Pulmonary artery endothelial cell (primary cell): ENCODE results near the gene PNRC1. TPM values are rescaled to one million over a fixed set of nuclear protein-coding genes. Genes with fewer than 3 reads are reported as not detected.
"Not testable (repeated sequence)": the region's sequence is repeated elsewhere in the genome, so short reads cannot be mapped to it uniquely, and the experiment has no call there.

Experiments used
- DNase-seq: peaks from one replicate; pipeline ENCODE4 v3.0.0-alpha.2; 2011; ENCODE audit warnings: low read depth, low spot score
- total RNA-seq: library from RNA; depleted of rRNA; stranded (reverse); fragments of >200 nt; gene quantifications from 2 replicates; pipeline ENCODE4 v1.2.3, GENCODE V29; 2014

PNRC1 gene
- total RNA-seq, 1 donor from 2014 or later, result 49.1 TPM

DNA sequence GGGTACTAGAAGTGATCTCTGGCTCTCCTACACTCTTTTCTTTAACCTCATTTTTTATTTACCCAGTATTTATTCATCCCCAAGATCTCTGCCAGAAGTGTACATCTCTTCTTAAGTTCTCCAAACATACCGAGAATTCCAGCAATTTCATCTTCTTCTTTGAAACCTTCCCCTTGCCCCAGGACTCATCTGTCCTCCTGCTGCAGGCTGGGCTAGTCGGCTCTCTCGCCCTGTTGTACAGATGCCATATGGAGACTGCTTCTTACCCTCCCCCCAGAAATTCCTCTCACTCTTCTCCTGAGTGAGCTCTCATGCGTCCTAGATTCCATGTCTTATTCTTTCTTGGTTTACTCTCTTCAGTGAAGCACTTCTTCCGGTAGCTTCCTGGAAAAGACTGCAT lies 21.9 kb upstream of the PNRC1 start:
- DNase-seq, result no peak

DNA sequence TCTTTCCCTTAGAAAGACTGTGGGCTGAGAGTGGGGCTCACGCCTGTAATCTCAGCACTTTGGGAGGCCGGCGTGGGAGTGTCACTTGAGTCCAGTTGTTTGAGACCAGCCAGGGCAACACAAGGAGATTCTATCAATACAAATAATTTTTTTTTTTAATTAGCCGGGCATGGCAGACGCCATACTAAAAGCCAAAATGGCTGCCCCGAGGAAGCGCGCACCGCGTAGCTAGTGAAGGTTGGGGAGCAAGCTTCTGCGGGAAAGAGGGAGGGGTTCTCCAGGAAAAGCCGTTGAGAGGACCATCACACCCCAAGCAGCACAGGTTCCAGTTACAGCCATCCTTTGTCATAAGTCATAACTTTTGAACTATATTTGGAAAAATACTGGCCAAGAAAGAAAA lies 21.3 kb upstream of the PNRC1 start:
- DNase-seq, result no peak

DNA sequence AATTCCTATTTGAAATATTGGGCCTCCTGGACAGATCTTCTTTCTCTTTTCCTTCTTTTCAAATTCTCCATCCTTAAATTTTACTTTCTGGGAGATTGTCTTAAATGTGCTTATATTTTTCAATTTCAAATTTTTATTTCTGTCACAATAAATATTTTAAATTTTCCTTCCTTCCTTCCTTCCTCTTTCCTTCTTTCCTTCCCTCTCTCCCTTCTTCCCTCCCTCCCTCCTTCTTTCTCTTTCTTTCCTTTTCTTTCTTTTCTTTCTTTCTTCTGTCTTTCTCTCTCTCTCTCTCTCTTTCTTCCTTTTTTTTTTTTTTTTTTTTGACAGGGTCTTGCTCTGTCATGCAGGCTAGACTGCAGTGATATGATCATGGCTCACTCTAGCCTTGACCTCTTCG lies 16.7 kb upstream of the PNRC1 start:
- DNase-seq, result no peak

DNA sequence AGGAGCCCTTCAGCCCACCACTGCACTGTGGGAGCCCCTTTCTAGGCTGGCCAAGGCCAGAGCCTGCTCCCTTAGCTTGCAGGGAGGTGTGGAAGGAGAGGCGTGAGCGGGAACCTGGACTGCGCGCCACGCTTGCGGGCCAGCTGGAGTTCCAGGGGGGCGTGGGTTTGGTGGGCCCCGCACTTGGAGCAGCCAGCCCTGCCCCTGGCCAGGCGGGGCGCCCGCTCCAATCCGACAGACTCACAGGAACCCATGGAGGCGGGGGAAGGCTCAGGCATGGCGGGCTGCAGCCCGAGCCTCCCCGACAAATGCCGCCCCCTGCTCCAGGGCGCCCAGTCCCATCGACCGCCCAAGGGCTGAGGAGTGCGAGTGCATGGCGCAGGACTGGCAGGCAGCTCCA lies 15.6 kb upstream of the PNRC1 start:
- DNase-seq, result not testable (repeated sequence)

DNA sequence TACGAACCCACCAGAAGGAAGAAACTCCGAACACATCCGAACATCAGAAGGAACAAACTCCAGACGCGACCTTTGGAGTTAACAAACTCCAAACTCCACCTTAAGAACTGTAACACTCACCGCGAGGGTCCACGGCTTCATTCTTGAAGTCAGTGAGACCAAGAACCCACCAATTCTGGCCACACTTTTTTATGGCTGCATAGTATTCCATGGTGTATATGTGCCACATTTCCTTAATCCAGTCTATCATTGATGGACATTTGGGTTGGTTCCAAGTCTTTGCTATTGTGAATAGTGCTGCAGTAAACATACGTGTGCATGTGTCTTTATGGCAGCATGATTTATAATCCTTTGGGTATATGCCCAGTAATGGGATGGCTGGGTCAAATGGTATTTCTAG lies 14.4 kb upstream of the PNRC1 start:
- not testable (repeated sequence) for DNase-seq

DNA sequence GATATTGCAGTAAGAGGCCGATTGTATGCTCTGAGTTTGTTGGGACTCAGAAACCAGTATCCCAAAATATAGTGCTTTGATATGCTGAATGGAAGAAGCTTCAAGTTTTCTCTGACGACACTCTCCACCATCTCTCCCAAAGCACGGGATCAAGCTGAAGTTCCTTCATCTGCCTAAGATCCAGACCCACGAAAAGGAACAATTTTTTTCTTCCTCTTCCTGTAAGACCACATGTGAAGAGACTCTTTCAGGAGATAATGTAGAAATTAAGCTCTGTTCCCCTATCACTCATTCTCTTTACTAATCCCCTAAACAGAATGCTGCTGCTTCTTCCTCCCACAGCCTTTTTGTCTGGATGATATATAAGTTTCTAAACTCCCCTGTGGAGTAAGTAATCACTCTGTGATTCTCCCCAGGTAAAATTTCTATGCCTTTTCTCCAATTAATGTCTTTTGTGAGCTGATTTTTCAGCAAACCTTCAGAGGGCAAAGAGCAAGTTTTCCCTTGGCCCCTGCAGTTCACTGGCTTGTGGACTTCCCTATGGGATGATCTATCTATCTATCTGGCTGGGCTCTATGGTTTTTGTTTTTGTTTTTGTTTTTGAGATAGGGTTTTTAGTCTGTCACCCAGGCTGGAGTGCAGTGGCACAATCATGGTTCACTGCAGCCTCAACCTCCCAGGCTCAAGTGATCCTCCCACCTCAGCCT lies 13.5 kb upstream of the PNRC1 start:
- DNase-seq, result no peak

DNA sequence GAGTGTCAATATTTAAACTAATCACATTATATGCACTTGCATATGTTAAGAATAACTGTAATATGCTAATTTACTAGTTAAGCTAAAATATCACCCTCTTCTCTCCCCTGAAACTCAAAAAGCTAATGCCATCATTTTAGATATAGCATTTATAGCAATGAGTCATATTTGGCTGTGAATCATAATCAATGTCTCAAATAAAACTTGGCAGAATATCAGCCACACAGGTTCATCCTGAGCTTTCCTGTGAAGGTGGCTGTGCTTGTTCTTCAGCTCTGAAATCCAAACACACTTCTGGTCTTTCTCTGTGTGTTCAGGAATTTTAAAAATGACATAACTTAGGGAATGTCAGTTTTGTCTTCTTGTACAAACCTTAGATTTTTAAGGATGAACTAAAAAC lies 12.8 kb upstream of the PNRC1 start:
- no peak for DNase-seq

DNA sequence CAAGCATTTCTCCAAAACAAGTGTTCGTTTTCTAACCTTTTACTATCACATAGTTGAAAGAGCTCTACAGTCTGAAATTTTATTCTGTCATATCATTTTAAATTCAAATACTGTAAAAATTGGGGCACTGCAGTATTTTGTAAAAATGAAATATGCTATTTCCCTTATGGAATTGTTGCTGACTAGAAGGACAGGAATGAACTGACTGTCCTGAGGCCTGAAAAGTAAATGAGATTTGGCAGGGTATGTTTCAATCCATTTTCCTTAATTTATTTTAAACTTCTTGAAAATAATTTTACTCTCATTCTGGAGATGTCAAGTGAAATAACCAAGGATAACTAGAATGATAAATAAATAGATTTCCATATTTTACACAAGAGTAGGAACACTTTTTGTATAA lies 11.9 kb upstream of the PNRC1 start:
- no peak for DNase-seq

DNA sequence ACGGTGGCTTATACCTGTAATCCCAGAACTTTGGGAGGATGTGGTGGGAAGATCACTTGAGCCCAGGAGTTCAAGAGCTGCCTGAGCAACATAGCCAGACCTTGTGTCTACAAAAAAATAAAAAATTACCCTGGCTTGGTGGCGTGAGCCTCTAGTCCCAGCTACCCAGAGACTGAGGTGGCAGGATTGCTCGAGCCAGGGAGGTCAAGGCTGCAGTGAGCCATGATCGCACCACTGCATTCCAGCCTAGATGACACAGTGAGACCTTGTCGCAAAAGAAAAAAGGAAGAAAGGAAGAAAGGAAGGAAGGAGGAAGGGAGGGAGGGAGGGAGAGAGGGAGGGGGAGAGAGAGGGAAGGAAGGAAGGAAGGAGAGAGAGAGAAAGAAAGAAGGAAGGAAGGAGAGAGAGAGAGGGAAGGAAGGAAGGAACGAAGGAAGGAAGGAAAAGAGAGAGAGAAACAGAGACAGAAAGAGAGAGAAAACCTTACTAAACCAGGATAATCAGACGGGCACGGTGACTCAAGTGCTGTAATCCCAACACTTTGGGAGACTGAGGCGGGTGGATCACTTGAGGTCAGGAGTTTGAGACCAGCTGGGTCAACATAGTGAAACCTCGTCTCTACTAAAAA lies 10.9 kb upstream of the PNRC1 start:
- no peak for DNase-seq

DNA sequence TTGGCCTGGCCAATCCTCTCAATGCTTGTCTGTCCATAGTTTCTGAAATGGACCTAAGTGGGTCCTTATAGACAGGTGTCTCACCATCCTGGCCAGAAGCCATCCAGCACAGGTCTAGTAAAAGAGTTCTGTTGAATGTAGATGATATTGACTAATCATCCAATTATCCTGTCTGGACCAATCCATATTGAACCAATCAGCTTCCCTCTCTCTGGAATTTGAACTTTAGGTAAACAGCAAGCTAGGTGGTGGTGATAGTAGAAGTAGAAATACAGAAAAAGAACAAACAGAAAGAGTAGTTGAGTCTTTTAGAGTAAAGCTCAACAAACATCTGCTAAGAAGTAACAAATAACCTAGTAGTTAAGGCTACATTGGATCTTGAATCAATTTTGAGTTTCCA lies 9.5 kb upstream of the PNRC1 start:
- no peak for DNase-seq

DNA sequence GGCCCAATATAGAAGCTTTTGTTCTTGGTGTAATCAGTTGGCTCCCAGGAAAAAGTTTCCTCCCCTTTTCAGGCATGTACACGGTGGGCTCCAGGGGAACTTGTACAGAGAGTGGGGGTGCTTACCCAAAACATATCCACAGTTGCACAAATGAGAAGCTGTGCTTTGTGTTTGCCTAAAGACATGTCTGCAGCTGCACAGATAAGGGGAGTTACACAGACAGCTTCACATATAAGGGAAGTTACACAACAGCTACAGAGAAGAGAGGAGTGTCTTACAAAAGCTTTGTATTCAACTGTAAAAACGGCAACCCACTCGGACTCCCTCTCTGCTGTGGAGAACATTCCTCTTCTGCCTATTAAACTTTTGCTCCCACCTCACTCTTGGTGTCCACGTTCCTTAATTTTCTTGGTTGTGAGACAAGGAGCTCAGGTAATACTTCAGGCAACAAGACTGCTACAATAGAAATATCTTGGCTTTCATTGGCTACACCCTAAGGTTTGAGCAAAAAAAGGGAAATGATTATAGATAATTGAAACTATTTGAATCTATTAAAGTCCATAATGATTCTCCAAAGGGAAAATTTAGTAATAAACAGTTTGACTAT lies 7.4 kb upstream of the PNRC1 start:
- no peak for DNase-seq

DNA sequence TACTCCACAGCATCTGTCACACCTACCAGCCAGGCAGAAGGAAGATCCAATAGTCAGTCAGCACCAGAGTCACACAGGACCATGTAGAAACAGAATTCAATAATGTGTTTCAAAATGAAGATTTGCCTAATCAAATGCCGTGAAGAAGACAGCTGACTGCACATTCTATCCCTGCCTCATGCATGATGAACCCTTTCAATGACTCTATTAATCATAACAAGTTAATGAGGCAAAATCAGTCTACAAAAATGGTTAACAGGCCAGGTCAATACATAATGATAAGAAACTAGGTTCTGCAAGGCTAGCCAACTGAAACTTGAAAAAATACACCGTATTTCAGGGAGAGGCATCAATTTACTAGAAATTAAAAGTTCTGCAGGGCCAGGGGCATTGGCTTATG lies 6.7 kb upstream of the PNRC1 start:
- no peak for DNase-seq

DNA sequence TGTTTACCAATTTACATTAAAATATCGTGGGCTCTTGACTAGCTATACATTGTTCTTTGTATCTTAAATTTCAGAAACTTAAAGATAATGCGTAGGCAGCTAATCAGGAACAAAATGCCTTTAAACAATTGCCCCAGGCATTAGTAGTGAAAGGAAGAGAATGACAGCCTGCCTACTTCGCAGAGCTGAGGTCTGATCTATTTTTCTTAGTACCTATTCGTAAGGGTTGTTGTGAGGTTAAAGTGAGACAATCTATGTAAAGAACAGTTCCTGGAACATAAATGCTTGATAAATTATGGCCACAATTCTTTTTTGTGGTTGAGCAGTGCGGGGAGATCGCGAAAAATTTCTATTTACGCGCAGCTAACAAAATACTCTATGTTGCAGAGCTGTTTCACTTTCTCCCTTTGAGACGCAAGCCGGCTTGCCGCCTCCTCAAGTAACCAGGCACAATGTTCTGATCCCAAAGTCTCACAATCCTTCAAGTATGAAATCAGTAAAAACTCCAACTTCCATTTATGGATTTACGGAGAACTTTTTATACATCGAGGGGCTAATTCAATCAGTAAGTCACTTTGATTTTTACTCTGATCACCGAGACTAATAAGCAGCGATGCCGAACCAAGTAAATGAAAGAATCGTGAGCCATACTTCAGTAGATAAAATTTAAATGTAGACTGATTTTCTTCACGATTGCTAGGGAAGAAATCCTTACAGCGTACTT lies 878 bp upstream of the PNRC1 start:
- peak; percentile 32 for DNase-seq

DNA sequence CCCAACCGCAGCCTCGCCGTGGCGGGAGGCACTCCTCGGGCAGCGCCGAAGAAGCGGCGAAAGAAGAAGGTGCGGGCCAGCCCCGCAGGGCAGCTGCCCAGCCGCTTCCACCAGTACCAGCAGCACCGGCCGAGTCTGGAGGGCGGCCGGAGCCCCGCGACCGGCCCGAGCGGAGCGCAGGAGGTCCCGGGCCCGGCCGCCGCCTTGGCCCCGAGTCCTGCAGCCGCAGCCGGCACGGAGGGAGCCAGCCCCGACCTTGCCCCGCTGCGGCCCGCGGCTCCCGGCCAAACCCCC lies 525 bp downstream of the PNRC1 start:
- no peak for DNase-seq

DNA sequence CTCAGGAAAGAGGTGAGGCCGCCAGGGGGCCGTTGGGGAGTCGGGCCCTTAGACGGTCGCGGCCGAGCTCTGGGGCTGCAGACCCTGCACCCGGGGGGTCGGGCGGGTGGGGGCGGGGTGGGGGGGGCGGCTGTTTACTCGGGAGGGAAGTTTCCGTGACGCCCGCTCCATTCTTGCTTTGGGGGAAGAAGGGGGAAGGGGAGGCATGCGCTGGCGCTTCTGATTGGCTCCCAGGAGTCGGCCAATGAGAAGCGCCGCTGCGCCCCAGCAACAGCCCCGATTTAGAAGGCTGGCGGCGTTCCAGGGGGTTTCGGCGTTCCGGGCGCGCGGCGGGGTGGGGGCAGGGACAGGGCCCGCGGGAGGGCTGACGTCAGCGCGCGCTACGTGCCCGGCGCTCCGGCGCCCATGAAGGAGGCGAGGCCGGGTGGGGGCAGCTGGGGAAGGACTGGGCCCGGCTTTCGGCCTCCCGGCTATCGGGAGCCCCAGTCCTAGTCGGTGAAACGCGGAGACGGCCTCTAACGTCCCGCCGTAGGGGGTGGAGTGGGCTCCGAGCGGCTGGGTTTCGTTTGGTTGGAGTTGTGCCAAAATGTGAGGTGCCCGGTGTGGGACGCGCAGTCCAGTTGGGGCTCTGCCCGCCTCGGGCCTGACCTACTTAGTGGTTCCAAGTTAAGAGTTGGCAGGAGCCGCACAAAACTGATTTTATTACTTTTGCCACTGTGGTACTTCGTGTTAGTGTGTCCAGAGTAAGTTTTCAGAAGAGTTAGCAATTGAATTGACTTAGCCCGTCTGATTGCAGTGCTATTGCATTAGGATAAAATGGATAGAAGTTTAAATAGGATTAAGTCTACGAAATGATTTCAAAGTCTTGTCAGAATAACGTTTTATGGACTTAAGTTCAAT lies 1.1 kb downstream of the PNRC1 start:
- peak; percentile 93 for DNase-seq

DNA sequence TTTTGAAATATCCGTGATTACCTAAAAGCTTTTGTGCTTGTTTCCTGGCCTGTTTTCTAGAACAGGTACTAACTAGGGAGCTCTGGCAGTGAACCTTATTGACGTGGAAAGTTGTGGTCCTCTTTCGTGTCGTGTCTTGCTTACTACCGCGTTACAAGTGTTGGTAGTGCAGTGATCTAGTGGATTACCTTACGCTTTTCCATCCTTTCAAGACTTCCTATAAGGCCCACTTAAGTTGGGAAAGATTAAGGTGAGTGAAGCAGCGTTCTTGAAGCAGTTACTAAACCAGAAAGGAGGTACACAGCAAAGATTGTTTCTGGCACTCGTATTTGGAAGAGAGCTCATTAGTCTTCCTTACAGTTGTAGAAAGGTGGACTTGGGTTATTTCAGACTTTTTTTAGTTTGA lies 1.9 kb downstream of the PNRC1 start:
- no peak for DNase-seq

DNA sequence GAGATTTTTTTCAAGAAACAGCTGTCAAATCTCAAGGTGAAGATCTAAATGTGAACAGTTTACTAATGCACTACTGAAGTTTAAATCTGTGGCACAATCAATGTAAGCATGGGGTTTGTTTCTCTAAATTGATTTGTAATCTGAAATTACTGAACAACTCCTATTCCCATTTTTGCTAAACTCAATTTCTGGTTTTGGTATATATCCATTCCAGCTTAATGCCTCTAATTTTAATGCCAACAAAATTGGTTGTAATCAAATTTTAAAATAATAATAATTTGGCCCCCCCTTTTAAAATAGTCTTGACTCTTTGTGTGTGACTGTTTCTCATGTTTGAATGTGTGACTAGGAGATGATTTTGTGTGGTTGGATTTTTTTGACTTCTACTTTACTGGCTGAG lies 4.0 kb downstream of the PNRC1 start:
- no peak for DNase-seq

DNA sequence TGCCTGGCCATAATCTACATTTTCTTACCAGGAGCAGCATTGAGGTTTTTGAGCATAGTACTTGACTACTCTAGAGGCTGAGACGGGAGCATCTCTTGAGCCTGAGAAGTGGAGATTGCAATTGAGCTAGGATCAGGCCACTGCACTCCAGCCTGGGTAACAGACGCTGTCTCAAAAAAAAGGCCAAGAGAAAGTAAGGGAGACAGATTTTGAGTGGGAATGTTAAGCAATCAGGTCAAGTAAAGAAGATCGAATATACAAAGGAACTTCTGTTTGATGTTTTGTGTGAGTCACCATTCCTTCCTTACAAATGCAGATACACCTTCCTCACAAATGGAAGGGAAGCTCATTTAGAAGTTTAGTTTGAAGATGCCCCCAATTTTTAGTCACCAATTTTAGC lies 4.4 kb downstream of the PNRC1 start:
- DNase-seq, result no peak

DNA sequence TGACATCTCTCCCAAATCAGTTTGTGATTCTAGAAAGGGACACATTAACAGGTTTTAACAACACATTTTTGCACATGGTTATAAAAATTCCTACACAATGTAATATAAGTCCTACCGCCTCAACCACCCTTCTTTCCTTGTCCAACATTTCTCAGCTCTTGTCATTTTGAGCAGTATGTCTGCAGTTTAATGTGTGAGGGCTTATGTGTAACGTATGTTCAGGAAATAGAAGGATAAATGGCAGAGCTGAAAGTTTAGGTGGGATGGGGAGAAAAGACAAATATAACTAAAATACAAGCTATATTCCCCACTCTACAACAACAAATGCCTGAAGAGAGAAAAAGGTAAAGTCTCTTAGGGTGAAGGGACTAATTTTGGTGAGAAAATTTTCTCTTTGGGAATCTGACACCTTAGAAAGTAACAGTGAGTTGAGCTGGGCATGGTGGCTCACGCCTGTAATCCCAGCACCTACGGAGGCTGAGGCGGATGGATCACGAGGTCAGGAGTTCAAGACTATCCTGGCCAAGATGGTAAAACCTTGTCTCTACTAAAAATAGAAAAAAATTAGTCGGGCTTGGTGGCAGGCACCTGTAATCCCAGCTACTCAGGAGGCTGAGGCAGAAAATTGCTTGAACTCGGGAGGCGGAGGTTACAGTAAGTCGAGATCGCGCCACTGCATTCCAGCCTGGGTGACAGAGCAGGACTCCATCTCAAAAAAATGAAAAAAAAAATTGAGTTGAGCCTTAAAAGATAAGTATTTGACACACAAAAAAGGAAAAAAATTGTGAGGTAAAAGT lies 5.1 kb downstream of the PNRC1 start:
- DNase-seq, result no peak

DNA sequence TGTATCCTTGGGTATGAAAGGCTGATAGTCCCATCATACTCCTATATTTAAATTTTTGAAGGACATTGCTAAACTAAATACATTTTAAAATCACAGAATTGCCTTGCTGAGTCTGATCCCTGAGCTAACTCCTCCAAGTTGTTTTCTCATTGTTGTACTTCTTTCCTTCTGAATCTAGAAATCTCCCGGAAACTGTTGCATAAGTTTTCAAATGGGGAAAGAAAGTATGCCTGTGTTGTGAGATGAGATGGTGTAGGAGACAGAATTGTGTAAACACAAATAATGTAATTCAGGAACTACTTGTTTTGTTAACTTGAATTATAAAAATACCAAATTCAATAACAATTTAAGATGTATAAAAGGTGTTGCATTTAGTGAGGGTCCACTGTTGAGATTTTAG lies 7.3 kb downstream of the PNRC1 start:
- DNase-seq, result no peak

DNA sequence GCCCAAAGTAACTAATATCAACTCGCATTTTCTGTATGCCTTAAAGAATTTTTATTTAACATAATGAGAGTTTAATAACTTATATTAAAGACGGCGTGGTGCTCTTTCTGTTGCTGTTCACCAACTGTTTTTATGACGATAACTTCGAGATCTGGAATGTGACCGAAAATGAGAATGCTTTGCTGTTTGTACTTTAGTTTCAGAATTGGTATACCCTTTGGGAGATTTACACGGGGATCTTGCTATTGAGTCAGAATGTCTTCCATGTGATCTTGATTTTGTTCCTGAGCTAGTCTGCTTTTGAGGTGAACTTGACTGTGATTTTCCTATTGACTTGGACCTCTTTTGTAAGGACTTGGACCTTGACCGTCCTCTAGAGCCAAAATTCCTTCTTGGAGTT lies 17.9 kb downstream of the PNRC1 start:
- DNase-seq, result no peak
